ENCODE data around the gene RNASEH1.
A peak's percentile ranks its signal among the peaks of the same experiment; 100 is the strongest.
"Not testable (repeated sequence)": the region's sequence is repeated elsewhere in the genome, so short reads cannot be mapped to it uniquely, and the experiment has no call there.

Gene RNASEH1

GRCh38 chr2:3580449-3580848, 22.3 kb upstream of the RNASEH1 start:
- H3K4me1 Mint-ChIP-seq, result peaks cover 60% of the 10 kb centered on the region
- no peaks in the 10 kb centered on the region for H3K27me3 Mint-ChIP-seq
- peak overlapping the region in 1 of 2 donors; percentile 54 for H3K27ac Mint-ChIP-seq
- no peak for DNase-seq
- ATAC-seq, result no peak
- H3K4me3 Mint-ChIP-seq, result no peak overlapping the region
- H3K9me3 Mint-ChIP-seq, result no peaks in the 10 kb centered on the region

- ATAC-seq (no peak), DNase-seq (no peak)
- Mint-ChIP-seq H3K4me1 (peaks cover 64% of the 10 kb centered on the region), H3K4me3 (peak overlapping the region; percentile 36 to 94), H3K27me3 (no peaks in the 10 kb centered on the region), H3K9me3 (no peaks in the 10 kb centered on the region), H3K27ac (peak overlapping the region; percentile 35 to 67)
These were observed 20.9 kb upstream of the RNASEH1 start for GRCh38 chr2:3578987-3579386.

GRCh38 chr2:3576263-3576630, 18.1 kb upstream of the RNASEH1 start:
- Mint-ChIP-seq H3K27ac (peak overlapping the region; percentile 97 to 99), H3K4me3 (peak overlapping the region; percentile 94 to 97), H3K4me1 (peaks cover 63% of the 10 kb centered on the region)
- not testable (repeated sequence) for H3K27me3 Mint-ChIP-seq, ATAC-seq, H3K9me3 Mint-ChIP-seq, DNase-seq

- no peaks in the 10 kb centered on the region for H3K9me3 Mint-ChIP-seq
- peaks cover 61% of the 10 kb centered on the region for H3K4me1 Mint-ChIP-seq
- peak in 1 of 2 donors; percentile 32 for DNase-seq
- peak overlapping the region; percentile 97 to 99 for H3K27ac Mint-ChIP-seq
- H3K27me3 Mint-ChIP-seq, result no peaks in the 10 kb centered on the region
- H3K4me3 Mint-ChIP-seq, result peak overlapping the region; percentile 94 to 97
- peak; percentile 31 for ATAC-seq
These were observed 17.6 kb upstream of the RNASEH1 start for GRCh38 chr2:3575534-3576262.

GRCh38 chr2:3574155-3574554, 16.0 kb upstream of the RNASEH1 start:
- H3K4me1 Mint-ChIP-seq, result peaks cover 48% of the 10 kb centered on the region
- H3K27me3 Mint-ChIP-seq, result no peaks in the 10 kb centered on the region
- H3K4me3 Mint-ChIP-seq, result peak overlapping the region; percentile 94 to 97
- DNase-seq (no peak), ATAC-seq (no peak)
- peak overlapping the region in 1 of 2 donors; percentile 55 for H3K27ac Mint-ChIP-seq
- no peaks in the 10 kb centered on the region for H3K9me3 Mint-ChIP-seq

- DNase-seq (no peak), ATAC-seq (no peak)
- Mint-ChIP-seq H3K4me3 (no peak overlapping the region), H3K27ac (no peak overlapping the region), H3K27me3 (no peaks in the 10 kb centered on the region), H3K4me1 (peaks cover 32% of the 10 kb centered on the region), H3K9me3 (no peaks in the 10 kb centered on the region)
These were observed 14.5 kb upstream of the RNASEH1 start for GRCh38 chr2:3572620-3573019.

GRCh38 chr2:3571284-3571683, 13.2 kb upstream of the RNASEH1 start:
- H3K4me1 Mint-ChIP-seq, result peaks cover 19% of the 10 kb centered on the region

GRCh38 chr2:3569656-3570055, 11.5 kb upstream of the RNASEH1 start:
- H3K27ac Mint-ChIP-seq, ATAC-seq, H3K27me3 Mint-ChIP-seq, H3K9me3 Mint-ChIP-seq, H3K4me3 Mint-ChIP-seq, DNase-seq: not testable (repeated sequence)
- H3K4me1 Mint-ChIP-seq, result peaks cover 12% of the 10 kb centered on the region

More at GRCh38 chr2:3571284-3571683, 13.2 kb upstream of the RNASEH1 start:
- Mint-ChIP-seq H3K27ac (no peak overlapping the region), H3K9me3 (no peaks in the 10 kb centered on the region), H3K4me3 (no peak overlapping the region), H3K27me3 (no peaks in the 10 kb centered on the region)
- DNase-seq (no peak), ATAC-seq (no peak)

GRCh38 chr2:3566806-3567205, 8.7 kb upstream of the RNASEH1 start:
- H3K27ac Mint-ChIP-seq, result no peak overlapping the region
- ATAC-seq (no peak), DNase-seq (no peak)
- H3K27me3 Mint-ChIP-seq, result no peaks in the 10 kb centered on the region
- H3K9me3 Mint-ChIP-seq, result no peaks in the 10 kb centered on the region
- H3K4me1 Mint-ChIP-seq, result peaks cover 11% of the 10 kb centered on the region
- H3K4me3 Mint-ChIP-seq, result no peak overlapping the region

GRCh38 chr2:3565117-3565516, 7.0 kb upstream of the RNASEH1 start:
- H3K4me3 Mint-ChIP-seq, result no peak overlapping the region
- DNase-seq, result no peak
- H3K9me3 Mint-ChIP-seq, result no peaks in the 10 kb centered on the region
- ATAC-seq, result no peak
- H3K27ac Mint-ChIP-seq, result no peak overlapping the region
- H3K27me3 Mint-ChIP-seq, result no peaks in the 10 kb centered on the region
- H3K4me1 Mint-ChIP-seq, result peaks cover 18% of the 10 kb centered on the region

- no peak overlapping the region for H3K4me3 Mint-ChIP-seq
- H3K27ac Mint-ChIP-seq, result no peak overlapping the region
- no peak for DNase-seq
- peaks cover 27% of the 10 kb centered on the region for H3K4me1 Mint-ChIP-seq
- no peak for ATAC-seq
- H3K9me3 Mint-ChIP-seq, result no peaks in the 10 kb centered on the region
- no peaks in the 10 kb centered on the region for H3K27me3 Mint-ChIP-seq
These were observed 5.4 kb upstream of the RNASEH1 start for GRCh38 chr2:3563521-3563976.

- Mint-ChIP-seq H3K27me3 (no peaks in the 10 kb centered on the region), H3K9me3 (no peaks in the 10 kb centered on the region), H3K4me3 (peak overlapping the region; percentile 87 to 92), H3K4me1 (peaks cover 56% of the 10 kb centered on the region), H3K27ac (peak overlapping the region; percentile 94 to 98)
- DNase-seq (no peak), ATAC-seq (peak; percentile 44)
These were observed 411 bp downstream of the RNASEH1 start for GRCh38 chr2:3557639-3558204.

- H3K4me3 Mint-ChIP-seq, result no peak overlapping the region
- no peaks in the 10 kb centered on the region for H3K9me3 Mint-ChIP-seq
- no peak for ATAC-seq
- H3K27ac Mint-ChIP-seq, result peak overlapping the region in 1 of 2 donors; percentile 38
- no peaks in the 10 kb centered on the region for H3K27me3 Mint-ChIP-seq
- peaks cover 37% of the 10 kb centered on the region for H3K4me1 Mint-ChIP-seq
- DNase-seq, result no peak
These were observed 4.2 kb downstream of the RNASEH1 start for GRCh38 chr2:3553946-3554345.

- peak overlapping the region in 1 of 2 donors; percentile 79 for H3K27ac Mint-ChIP-seq
- ATAC-seq, result no peak
- no peak for DNase-seq
These were observed 10.2 kb downstream of the RNASEH1 start for GRCh38 chr2:3547915-3548314.

GRCh38 chr2:3545788-3546478, 12.2 kb downstream of the RNASEH1 start:
- Mint-ChIP-seq H3K27me3 (no peaks in the 10 kb centered on the region), H3K4me1 (peaks cover 11% of the 10 kb centered on the region), H3K4me3 (no peak overlapping the region), H3K27ac (no peak overlapping the region), H3K9me3 (no peaks in the 10 kb centered on the region)
- DNase-seq, result no peak
- ATAC-seq, result no peak

More at GRCh38 chr2:3547915-3548314, 10.2 kb downstream of the RNASEH1 start:
- Mint-ChIP-seq H3K4me1 (peaks cover 11% of the 10 kb centered on the region), H3K4me3 (no peak overlapping the region), H3K9me3 (no peaks in the 10 kb centered on the region), H3K27me3 (no peaks in the 10 kb centered on the region)

Data from stimulated activated naive CD8-positive, alpha-beta T cell treated with anti-CD3 and anti-CD28 coated beads, Interleukin-15, amount 100 ng/mL, for 72 hours (primary cell).